Inferior parietal cortex (tissue), 1 donor: Measurements from ENCODE around the gene ZNF770.

Experiments used
- DNase-seq: peaks from one replicate; pipeline ENCODE4 v3.0.0-alpha.2; 2016; ENCODE audit errors: extremely low spot score

Gene ZNF770, protein sequence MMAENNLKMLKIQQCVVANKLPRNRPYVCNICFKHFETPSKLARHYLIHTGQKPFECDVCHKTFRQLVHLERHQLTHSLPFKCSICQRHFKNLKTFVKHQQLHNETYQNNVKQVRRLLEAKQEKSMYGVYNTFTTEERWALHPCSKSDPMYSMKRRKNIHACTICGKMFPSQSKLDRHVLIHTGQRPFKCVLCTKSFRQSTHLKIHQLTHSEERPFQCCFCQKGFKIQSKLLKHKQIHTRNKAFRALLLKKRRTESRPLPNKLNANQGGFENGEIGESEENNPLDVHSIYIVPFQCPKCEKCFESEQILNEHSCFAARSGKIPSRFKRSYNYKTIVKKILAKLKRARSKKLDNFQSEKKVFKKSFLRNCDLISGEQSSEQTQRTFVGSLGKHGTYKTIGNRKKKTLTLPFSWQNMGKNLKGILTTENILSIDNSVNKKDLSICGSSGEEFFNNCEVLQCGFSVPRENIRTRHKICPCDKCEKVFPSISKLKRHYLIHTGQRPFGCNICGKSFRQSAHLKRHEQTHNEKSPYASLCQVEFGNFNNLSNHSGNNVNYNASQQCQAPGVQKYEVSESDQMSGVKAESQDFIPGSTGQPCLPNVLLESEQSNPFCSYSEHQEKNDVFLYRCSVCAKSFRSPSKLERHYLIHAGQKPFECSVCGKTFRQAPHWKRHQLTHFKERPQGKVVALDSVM

DNA sequence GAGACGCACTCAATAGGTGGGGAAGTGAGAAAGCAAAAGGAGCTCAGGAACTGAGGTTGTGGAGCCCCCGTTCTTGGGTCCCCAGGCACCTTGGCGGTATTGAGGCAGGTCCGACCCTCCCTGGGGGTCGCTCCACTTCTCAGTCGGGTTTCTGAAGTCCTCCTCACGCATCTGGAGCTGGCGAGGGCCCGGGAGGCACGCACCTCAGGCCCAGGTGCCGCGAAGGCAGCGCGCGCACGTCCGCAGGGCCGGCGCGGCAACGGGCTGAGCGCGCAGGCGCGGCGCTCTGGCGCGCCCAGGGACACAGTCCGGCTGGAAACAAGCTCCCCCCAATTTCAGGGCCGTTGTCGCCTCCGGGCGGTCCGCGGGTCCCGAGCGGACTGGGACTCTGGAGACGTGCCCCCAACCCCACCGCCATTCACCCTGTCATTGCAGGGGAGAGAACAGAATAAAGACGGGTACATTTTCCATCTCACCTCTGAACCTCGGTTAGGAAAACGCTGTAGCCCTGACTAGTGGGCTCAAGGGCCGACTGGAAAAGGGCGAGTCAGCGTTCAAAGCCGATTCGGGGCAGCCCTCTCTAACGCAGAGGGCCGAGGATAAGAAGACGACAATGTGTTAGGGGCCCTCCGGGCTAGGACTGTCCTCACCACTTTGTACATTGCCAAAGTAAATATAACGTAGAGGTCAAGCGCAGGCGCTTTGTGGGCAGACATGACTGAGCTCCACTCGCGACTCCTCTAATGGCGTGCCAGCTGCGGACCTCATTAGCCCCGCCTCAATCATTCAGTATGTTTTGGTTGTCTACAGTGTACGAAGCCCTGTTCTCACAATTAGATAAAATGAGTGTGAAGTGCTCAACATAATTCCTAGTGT, at the start of gene ZNF770:
ZNF770 (minus strand) TSS at position 261 of the 876 bp plus-strand sequence. CDS start 4,853 bp downstream, outside the sequence.
- DNase-seq = peak; percentile 78

DNA sequence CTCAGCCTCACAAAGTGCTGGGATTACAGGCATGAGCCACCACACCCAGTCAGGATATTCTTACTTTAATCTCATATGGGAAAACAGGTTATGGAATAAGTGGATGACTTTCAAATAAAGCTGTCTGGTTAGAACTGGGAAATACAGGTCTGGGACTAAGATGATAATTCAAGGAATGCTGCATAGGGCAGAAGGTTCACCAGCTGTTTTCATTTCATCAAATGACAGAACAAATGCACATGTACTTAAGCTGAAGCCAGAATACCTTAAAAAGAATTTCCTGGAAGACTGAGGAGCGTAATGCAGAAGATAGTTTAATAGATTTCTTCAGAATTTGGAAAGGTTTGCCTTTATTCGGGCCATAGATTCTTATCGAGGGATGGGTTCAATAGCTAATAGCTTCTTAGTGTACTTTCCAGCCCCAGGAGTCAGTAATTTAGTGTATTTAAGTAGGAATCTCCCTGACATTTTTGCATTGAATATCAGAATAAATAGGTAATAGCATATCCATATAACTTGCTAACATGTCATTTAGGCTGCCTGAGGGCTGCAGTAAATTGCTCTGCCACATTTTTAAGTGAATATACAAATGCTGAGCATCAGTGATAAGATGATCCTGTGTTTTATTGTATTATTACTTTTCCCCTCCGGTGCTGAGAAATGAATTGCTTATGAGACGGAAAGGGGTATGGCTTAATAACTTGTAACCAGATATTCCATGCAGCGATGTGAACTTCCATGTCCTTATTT, 40.3 kb upstream of the ZNF770 start:
- no peak for DNase-seq

DNA sequence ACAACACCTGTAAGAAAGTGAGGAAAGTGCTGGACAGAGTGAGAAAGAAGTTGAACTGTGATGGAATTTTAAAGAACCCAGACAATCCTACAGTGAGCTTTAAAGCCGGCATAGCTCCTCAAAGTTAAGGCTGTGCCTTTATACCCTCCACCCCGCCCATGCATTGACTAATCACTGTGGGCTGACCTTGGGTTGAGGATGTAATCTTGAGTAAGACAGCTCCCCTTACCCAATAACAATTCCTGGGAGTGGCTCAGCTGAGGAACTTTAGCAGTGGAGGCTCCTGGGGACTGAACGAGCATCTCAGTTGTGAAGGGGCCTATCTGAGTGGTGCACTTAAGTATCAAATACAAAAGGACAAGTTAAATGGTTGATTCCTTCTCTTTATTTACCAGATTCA, 35.7 kb upstream of the ZNF770 start:
- DNase-seq = no peak

DNA sequence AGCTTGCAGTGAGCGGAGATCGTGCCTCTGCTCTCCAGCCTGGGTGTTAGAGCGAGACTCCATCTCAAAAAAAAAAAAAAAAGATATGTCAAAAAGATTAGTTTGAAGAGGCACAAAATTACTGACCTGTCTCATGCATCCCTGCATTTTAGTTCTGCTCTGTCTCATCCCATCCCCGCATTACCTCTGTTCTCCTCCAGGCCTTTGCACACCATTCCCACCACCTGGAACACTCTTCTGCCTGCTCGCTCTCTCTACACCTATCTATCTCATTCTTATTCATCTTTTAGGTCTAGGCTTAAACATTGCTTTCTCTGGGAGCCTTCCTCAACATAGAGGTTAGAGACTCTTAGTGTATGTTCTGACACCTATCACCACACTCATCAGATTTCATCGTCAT, 32.9 kb upstream of the ZNF770 start:
- no peak for DNase-seq

DNA sequence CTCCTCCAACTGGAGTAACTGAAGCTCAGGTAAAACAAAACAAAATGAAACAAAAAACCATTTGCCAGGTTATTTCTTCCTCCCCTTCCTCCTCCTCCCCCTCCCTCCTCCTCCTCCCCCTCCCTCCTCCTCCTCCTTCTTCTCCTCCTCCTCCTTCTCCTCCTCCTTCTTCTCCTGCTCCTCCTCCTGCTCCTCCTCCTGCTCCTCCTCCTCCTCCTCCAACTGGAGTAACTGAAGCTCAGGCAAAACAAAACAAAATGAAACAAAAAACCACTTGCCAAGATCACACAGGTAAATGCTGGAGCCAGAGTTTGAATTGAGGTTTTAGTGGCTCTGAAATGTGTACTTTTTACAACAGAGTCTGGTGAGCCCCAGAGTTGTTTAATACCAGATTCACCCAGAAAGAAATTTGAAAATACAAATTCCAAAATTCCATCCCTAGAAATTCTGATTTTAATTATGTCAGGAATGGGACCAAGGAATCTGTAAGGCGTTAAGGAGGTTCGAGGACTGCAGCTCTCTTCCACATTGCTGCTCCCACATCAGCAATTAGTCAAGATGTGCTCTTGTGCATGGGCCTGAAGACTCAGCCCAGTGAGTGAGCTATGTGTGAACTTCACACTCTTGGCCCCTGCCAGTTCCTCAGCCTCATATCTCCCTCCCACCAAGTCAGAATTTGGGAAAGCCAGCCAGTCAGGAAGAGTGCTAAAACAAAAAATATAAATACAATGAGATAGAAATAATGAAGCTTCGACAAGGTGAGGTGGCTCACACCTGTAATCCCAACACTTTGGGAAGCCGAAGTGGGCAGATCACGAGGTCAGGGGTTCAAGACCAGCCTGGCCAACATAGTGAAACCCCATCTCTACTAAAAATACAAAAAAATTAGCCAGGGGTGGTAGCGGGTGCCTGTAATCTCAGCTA, 31.6 kb upstream of the ZNF770 start:
- DNase-seq = no peak

DNA sequence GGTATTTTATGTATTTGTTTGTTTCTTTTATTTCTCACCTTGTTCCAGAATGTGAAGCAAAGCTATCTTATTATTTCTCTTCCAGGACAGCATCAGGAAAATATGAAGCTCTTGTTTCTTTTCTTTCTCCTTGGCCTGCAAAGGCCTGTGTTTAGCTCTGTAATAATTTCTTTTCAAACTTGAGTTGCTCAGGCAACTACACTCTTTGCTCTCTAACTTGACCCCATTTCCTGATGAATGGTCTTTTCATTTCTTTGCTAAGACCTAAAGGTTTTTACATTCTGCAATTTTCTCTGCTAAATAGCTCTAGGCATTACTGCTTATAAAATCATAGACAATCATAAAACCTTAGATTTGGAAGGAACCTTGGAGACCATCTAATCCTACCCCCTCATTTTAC, 26.2 kb upstream of the ZNF770 start:
- DNase-seq = no peak

DNA sequence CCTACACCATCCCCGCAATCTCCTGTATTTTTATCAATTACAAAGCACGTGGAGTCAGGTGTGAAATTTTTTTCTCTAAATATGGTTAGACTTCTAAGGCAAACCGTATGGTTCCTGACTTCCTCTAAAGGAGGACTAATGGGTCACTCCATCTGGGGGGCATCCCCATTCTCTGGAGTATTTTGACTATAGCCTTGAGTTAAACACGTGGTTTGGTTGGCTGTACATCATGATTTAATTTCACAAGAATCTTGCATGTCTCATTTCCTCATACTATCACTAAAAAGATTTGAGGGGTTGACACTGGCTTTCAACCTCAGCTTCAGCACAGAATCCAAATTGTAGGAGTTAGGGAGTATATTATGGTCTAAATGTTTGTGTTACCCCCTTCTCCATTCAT, 25.3 kb upstream of the ZNF770 start:
- DNase-seq = no peak

DNA sequence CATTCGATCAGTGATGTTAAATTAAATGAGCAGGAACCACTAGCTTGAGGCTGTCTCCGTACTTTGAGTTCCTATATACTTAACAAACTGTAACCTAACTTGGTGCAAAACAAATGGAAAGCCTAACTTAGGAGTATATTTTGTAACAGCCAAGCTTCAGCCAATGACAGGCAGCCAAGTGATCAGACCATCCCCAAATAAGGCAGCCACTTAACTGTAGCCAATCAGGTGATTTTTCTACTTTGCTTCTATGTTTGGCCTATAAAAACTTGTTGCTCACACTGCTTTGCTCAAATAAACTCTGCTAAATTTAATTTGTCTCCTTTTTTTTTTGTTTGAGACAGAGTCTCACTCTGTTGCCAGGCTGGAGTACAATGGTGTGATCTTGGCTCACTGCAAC, 19.3 kb upstream of the ZNF770 start:
- DNase-seq = no peak

DNA sequence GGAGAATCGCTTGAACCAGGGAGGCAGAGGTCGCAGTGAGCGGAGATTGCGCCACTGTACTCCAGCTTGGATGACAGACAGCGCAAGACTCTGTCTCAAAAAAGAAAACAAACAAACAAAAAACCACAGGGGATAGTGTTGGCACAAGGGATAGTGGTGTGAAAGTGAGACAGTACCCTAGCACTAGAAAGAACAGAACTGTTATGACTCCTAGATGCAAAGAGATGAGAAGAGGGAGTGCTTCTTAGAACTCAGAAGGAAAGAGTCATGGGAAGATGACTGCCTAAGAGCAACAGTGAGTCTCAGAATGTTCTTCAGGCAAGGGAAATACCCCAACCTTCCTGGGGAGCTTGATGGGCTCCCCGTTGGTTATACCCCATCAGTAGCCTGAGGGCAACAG, 17.8 kb upstream of the ZNF770 start:
- DNase-seq = no peak

DNA sequence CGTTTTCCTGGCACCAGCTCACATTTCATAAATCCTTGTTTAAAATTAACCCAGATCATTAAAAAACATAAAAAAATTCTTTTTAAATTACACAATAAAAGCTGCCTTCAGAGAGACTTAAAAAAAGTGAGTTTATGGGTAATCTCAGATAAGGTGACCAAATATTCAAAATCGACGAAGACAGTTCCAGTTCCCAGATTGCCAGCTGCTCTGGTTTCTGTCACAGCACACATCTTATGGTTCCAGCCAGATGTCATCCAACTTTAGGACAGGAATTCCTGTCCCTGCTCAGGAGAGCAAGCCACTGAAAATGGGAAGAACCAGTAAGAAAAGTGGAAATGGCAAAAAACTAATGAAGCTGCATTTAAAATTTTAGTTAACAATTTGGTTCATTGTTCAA, 15.8 kb upstream of the ZNF770 start:
- DNase-seq = no peak

DNA sequence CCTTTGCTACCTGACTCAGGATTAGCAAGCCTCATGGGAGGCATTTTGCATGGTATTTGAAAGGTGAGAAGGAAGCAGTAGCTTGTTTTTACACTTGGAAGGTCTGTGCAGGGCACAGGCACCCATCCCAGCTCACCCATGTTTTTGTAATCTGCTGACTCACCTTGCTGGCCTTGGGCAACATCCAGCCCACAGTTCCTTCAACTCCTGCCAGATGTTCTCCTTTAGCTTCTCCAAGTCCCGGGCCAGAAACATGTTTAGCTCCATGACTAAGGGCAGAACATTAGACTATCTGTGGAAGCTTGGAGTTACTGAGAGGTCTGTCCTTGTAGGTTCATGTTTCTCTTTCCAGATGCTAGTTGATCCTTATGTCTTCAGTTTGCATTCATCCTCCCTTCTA, 12.4 kb upstream of the ZNF770 start:
- no peak for DNase-seq

DNA sequence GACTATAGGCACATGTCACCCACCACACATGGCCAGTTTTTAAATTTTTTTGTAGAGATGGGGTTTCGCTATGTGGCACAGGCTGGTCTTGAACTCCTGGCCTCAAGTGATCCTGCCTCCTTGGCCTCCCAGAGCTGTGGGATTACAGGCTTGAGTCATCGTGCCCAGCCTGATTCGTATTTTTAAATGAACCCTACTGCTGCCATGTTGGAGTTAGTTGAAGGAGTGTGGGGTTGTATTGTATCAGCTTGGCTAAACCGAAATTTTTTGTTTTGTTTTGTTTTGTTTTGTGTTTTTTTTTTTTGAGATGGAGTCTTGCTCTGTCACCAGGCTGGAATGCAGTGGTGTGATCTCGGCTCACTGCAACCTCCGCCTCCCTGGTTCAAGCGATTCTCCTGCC, 11.8 kb upstream of the ZNF770 start:
- DNase-seq = no peak

DNA sequence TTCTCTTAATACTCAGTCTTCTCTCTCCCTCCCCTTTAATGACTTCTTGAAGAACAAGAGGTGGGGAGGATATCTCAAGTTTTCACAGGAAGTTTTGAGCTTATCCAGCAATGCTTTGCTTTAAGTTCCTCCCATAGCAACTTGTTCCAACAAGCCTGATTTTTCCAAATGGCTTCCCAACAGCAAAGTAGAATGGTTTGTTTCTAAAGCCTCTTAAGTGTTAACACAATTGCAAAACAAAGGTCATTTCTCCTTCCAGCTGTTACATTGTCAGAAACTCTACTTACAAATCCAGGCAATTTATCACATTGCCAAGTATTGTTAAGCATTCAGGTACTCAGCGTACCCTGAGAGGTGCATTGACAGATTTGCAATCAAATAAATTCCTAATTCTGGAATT, 6.8 kb upstream of the ZNF770 start:
- DNase-seq = no peak

DNA sequence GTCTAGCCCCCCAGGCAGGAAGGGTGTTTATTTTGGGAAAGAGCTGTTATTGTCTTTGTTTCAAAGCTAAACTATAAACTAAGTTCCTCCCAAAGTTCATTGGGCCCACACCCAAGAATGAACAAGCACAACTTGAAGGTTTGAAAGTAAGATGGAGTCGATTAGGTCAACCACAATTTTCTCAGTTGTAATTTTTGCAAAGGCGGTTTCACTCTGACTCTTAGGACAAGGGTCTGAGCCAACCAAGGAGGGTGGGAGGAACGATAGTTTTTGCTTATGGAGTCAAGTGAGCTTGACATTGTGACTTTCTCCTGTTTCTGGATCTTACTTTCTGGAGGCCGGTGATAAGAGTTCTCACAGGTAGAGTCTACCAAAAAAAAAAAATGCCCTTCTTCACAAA, 5.8 kb upstream of the ZNF770 start:
- DNase-seq = no peak

DNA sequence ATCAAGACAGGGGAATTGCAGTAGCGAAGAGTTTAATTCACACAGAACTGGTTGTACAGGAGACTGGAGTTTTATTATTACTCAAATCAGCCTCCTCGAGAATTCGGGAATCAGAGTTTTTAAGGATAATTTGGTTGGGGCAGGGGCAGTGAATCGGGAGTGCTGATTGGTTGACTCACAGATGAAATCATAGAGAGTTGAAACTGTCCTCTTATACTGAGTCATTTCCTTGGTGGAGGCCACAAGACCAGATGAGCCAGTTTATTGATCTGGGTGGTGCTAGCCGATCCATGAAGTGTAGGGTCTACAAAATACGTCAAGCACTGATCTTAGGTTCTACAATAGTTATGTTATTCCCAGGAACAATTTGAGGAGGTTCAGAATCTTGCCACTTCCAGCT, 5.3 kb upstream of the ZNF770 start:
- DNase-seq = no peak

DNA sequence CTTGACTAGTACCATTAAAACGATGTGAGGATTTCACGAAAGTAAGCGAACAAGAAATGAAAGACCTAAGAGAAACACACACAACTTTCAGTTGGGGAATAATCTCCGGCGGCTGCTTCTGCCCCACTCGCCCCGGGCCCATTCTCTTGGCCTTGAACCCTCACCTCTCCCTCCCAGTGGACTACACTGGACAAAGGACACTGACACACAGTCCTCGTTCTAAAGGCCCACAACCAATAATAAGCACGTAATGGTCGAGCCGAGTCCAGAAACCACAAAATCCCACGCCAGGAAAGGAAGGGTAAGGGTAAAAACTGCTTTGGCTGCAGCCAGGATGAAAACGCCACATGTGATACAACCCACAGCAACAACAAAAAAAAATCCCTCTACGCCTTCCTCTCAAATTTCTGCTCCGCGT, 469 bp downstream of the ZNF770 start:
- DNase-seq = no peak

DNA sequence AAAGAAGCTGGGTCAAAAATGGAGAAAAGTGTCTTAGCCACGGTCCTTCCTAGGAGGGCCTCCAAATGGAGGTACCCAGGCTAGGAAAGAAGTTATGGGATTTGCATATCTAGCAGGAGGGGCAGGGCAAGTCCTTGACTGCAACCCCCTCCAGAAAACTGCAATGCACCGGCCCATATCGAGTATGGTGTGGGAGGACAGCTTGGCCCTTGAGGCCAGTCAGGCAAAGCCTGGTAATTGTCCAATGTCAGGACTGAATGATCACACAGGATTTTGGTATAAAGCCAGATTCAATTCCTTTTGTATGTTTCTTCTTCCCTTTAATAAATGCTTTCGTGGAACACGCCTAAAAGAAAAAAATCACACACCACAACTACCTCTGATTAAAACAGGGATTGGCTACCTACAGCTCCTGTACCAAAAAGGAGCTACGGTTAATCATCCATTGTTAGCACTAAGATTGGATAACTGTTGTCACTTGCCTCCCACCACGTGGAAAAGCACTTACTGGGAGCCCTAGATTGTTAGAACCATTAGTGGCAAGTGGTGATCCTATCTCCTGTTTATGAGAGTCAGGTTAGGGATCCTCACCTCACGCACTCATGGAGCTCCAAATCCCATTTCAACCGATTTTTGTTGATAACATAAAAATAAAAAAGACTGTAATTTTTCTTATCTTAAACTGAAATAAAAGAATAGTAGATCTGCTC, 1.2 kb downstream of the ZNF770 start:
- DNase-seq = no peak

DNA sequence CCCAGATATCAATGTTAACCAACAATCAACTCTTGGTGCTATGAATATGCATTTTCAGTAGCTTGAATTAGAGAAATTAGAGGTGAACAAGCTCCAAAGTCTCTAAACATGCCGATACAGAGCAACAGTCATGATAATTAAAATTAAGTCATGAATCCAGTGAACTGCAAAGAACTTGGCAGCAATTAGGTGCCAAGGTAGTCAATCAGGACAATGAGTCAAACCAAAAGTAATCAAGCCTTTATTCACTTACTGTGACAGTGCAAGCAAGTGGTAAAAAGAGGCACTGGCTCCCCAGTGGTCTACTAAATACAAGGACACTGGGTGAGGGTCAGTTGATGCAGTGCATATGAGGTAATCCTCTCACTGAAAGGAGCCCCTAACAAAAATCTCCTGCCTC, 1.8 kb downstream of the ZNF770 start:
- no peak for DNase-seq

DNA sequence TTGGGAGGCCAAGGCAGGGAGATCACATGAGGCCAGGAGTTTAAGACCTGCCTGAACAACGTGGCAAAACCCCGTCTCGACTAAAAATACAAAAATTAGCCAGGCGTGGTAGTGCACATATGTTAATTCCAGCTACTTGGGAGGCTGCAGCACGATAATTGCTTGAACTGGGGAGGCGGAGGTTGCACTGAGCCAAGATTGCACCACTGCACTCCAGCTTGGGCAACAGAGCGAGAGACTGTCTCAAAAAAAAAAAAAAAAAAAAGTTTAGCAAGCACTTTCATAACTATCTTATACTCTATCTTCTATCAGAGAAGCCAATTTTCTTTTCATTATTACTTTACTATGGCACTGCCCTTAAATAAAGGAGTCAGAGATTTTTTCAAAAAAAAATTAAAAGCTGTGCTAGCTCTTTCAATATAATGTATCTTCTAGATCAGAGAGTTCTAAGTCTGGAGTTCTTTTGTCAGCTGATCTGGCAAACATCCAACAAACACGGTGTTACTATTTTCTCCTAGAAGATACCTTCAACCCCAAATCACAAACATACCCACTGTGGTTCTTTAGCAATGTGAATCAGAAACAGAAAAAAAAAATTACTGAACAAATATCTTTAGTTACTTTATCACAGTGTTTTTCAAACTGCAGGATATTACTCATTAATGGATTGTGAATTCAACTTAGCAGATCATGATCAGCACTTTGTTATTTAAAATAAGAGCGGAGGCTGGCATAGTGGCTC, 3.0 kb downstream of the ZNF770 start:
- DNase-seq = no peak
